ENCODE data around the gene GAB2.
A peak's percentile ranks its signal among the peaks of the same experiment; 100 is the strongest.

Gene GAB2

DNA sequence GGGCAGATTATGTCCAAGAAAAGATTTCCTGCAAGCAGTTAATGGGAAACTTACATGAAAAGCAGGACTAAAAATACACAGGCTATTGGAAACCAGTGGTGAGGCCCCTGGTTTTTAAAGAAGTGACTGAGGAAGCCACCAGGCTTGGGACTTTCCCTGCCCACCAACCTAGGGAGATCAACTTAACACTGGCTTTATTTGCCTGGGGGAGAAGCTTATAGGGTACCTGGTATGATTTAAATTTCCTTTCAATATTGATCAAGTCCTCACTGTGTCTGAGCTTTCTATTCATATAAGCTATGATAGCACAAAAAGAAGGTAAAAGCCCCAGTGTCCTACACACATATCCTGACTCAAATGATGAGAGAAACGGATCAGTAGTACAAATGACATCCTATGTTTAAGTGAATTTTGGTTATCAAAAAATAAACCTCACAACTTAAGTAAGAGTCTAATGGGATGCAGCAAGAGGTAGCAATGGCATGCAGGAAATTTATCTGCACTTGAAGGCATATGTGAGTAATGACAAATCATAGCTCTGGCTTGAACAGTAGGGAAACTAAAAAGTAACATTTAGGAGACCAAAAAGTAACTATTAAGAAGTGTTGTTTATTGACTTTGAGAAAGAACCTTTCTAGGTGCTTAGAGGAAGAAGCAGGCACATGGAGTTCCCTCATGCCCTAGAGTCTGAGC is 85.3 kb downstream of the GAB2 start:
- peak; percentile 26 to 36 for DNase-seq (ENCODE audit: low read depth in 2 of 2)
- H3K4me3 ChIP-seq (replicated peaks in 1 of 2; ENCODE audit: low read depth in 2 of 2, low read length in 2 of 2), result no peak overlapping the region
- TF ChIP-seq, protein P1, sequence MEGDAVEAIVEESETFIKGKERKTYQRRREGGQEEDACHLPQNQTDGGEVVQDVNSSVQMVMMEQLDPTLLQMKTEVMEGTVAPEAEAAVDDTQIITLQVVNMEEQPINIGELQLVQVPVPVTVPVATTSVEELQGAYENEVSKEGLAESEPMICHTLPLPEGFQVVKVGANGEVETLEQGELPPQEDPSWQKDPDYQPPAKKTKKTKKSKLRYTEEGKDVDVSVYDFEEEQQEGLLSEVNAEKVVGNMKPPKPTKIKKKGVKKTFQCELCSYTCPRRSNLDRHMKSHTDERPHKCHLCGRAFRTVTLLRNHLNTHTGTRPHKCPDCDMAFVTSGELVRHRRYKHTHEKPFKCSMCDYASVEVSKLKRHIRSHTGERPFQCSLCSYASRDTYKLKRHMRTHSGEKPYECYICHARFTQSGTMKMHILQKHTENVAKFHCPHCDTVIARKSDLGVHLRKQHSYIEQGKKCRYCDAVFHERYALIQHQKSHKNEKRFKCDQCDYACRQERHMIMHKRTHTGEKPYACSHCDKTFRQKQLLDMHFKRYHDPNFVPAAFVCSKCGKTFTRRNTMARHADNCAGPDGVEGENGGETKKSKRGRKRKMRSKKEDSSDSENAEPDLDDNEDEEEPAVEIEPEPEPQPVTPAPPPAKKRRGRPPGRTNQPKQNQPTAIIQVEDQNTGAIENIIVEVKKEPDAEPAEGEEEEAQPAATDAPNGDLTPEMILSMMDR (IDR thresholded peaks at IDR 0.05; ENCODE audit: low read depth, low read length), result no peak

DNA sequence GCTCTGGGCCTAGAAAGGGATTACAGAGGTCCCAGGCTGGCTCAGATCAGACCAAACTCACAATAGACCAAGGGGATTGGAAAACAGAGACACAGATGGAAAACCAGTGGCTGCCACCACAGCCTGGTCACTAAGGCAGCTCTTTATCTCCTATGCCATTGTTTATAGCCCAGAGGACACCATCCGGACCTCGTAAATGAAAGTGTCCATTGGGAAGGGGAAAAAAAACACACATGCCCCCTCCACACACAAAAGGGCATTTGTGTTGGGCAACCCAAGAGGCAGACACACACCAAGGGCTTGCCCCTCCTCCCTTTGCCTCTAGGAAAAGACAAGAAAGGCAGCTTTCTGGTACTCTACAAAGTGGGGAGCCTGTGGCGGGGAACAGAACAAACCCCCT is 85.9 kb downstream of the GAB2 start:
- H3K4me3 ChIP-seq (replicated peaks in 1 of 2; ENCODE audit: low read depth in 2 of 2, low read length in 2 of 2), result no peak overlapping the region
- no peak for DNase-seq (ENCODE audit: low read depth in 2 of 2)
- TF ChIP-seq, protein P1 (IDR thresholded peaks at IDR 0.05; ENCODE audit: low read depth, low read length), result no peak

DNA sequence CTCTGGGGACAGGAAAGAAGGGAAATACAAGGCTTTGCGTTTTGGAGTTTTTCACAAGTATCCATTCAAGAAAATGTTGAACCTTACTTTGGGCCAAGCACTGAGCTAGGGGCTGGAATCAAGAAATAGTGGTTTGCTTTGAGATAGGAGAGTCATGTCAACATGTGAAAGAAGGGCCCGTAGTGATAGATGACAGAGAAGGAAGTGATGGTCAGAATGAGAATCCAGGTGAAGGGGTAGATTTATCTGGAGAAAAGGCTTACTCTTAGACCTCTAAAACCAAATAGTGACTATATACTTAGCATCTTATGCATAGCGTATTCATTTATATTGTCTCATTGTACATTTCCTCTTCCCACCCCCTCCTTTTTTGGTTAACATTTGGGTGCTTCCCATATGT is 87.3 kb downstream of the GAB2 start:
- TF ChIP-seq, protein P1 (IDR thresholded peaks at IDR 0.05; ENCODE audit: low read depth, low read length), result no peak
- no peak for DNase-seq (ENCODE audit: low read depth in 2 of 2)
- no peak overlapping the region for H3K4me3 ChIP-seq (replicated peaks in 1 of 2; ENCODE audit: low read depth in 2 of 2, low read length in 2 of 2)

DNA sequence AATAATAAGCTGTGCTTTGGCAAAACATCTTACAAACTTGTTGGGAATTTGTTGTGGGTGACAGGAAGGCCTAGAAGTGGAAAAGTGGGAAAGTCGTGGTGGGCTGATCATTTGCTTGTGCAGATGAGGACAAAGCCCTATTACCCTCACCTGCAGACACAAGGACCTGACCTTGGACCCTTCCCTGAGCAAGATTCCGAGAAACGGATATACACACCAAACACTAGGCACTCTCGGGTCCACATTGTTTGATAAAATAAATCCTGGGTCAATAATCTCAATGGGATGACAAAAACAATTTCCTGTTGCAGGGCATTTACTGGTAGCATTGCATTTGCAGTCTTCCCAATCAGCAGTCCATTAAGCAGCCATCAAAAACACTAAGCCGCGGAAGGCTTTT is 89.7 kb downstream of the GAB2 start:
- no peak overlapping the region for H3K4me3 ChIP-seq (replicated peaks in 1 of 2; ENCODE audit: low read depth in 2 of 2, low read length in 2 of 2)
- DNase-seq (ENCODE audit: low read depth in 2 of 2), result no peak
- TF ChIP-seq, protein P1 (IDR thresholded peaks at IDR 0.05; ENCODE audit: low read depth, low read length), result no peak

DNA sequence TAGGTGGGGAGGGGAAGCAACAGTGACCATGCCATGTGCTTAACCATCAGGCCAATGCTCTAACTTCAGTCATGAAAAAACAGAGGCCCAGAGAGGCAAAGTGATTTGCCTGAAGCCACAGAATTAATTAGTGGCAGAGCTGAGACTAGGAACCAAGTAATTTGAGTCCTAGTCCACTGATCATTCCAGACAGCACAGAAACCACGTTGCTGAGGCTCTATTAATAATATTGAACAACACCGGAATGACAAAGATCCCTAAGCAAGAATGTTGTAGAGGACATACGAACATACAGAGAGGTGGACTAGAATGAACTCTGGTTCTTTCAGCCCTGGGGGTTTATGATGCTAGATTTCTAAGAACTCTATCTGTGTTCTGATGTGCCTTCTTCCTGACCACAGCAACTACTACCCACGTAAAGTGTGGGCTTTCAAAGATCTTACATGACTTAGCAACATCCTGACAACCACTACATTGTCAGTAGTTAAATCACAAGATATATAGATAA is 92.3 kb downstream of the GAB2 start:
- no peak overlapping the region for H3K4me3 ChIP-seq (replicated peaks in 1 of 2; ENCODE audit: low read depth in 2 of 2, low read length in 2 of 2)
- no peak for DNase-seq (ENCODE audit: low read depth in 2 of 2)
- TF ChIP-seq, protein P1 (IDR thresholded peaks at IDR 0.05; ENCODE audit: low read depth, low read length), result no peak

DNA sequence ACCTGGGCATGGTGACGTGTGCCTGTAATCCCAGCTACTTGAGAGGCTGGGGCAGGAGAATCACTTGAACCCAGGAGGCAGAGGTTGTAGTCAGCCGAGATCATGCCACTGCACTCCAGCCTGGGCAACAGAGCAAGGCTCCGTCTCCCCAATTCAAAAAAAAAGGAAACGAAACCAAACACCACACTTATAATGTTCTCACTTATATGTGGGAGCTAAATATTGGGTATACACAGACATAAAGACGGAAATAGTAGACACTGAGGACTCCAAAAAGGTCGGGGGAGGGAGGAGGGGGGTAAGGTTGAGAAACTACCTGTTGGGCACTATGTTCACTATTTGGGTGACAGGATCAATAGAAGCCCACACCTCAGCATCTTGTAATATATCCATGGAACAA is 94.3 kb downstream of the GAB2 start:
- no peak for DNase-seq (ENCODE audit: low read depth in 2 of 2)
- TF ChIP-seq, protein P1 (IDR thresholded peaks at IDR 0.05; ENCODE audit: low read depth, low read length), result no peak

More for the DNA sequence above, 94.3 kb downstream of the GAB2 start:
- H3K4me3 ChIP-seq (replicated peaks in 1 of 2; ENCODE audit: low read depth in 2 of 2, low read length in 2 of 2), result no peak overlapping the region

All from cardiac fibroblast (primary cell).